Measurements from ENCODE around the gene ALDH1A2.

Gene ALDH1A2

GRCh38 chr15:57951328-57951932 is 114.1 kb downstream of the ALDH1A2 start:
- no peaks in the 10 kb centered on the region for H3F3A ChIP-seq (ENCODE audit: insufficient read depth)
- H3K4me2 ChIP-seq (ENCODE audit: low read depth, low read length, poor library complexity, severe bottlenecking), result no peak overlapping the region
- H3K79me2 ChIP-seq (ENCODE audit: insufficient read depth, low read length), result no peaks in the 10 kb centered on the region
- H3K9me2 ChIP-seq (replicated peaks; ENCODE audit: insufficient read depth, low read length), result no peaks in the 10 kb centered on the region
- no peak overlapping the region for H2AFZ ChIP-seq (ENCODE audit: low read depth, low read length, severe bottlenecking)
- H4K20me1 ChIP-seq (ENCODE audit: low read depth, low read length), result no peaks in the 10 kb centered on the region
- no peaks in the 10 kb centered on the region for H3K27me3 ChIP-seq (ENCODE audit: low read length)
- TF ChIP-seq CTCF (IDR thresholded peaks at IDR 0.05; ENCODE audit: insufficient read depth, low read length, poor library complexity, severe bottlenecking) (no peak), EZH2phosphoT487 (conservative IDR thresholded peaks at IDR 0.05; ENCODE audit: low read length) (no peak)
- H3K9me3 ChIP-seq (ENCODE audit: insufficient read depth, low read length), result no peaks in the 10 kb centered on the region
- no peak overlapping the region for H3K9ac ChIP-seq (ENCODE audit: low read length)
- H3K27ac ChIP-seq (ENCODE audit: low read depth, low read length), result no peak overlapping the region
- H3K4me3 ChIP-seq (ENCODE audit: insufficient read depth, low read length, poor library complexity, severe bottlenecking), result no peak overlapping the region
- H3K36me3 ChIP-seq (ENCODE audit: low read length), result no peaks in the 10 kb centered on the region

GRCh38 chr15:57950381-57950946 is 115.0 kb downstream of the ALDH1A2 start:
- no peaks in the 10 kb centered on the region for H3K79me2 ChIP-seq (ENCODE audit: insufficient read depth, low read length)
- H3K9me3 ChIP-seq (ENCODE audit: insufficient read depth, low read length), result no peaks in the 10 kb centered on the region
- no peak overlapping the region for H3K4me3 ChIP-seq (ENCODE audit: insufficient read depth, low read length, poor library complexity, severe bottlenecking)
- H3K27ac ChIP-seq (ENCODE audit: low read depth, low read length), result no peak overlapping the region
- H4K20me1 ChIP-seq (ENCODE audit: low read depth, low read length), result no peaks in the 10 kb centered on the region
- TF ChIP-seq CTCF (IDR thresholded peaks at IDR 0.05; ENCODE audit: insufficient read depth, low read length, poor library complexity, severe bottlenecking) (no peak), EZH2phosphoT487 (conservative IDR thresholded peaks at IDR 0.05; ENCODE audit: low read length) (no peak)
- no peak overlapping the region for H3K9ac ChIP-seq (ENCODE audit: low read length)
- H3K4me2 ChIP-seq (ENCODE audit: low read depth, low read length, poor library complexity, severe bottlenecking), result no peak overlapping the region
- H2AFZ ChIP-seq (ENCODE audit: low read depth, low read length, severe bottlenecking), result no peak overlapping the region
- no peaks in the 10 kb centered on the region for H3K9me2 ChIP-seq (replicated peaks; ENCODE audit: insufficient read depth, low read length)
- no peaks in the 10 kb centered on the region for H3K36me3 ChIP-seq (ENCODE audit: low read length)
- H3F3A ChIP-seq (ENCODE audit: insufficient read depth), result no peaks in the 10 kb centered on the region
- H3K27me3 ChIP-seq (ENCODE audit: low read length), result no peaks in the 10 kb centered on the region

- Histone ChIP-seq H3K27me3 (ENCODE audit: low read length) (no peaks in the 10 kb centered on the region), H3K9me2 (replicated peaks; ENCODE audit: insufficient read depth, low read length) (no peaks in the 10 kb centered on the region), H3F3A (ENCODE audit: insufficient read depth) (no peaks in the 10 kb centered on the region), H3K79me2 (ENCODE audit: insufficient read depth, low read length) (no peaks in the 10 kb centered on the region), H3K36me3 (ENCODE audit: low read length) (no peaks in the 10 kb centered on the region), H3K4me3 (ENCODE audit: insufficient read depth, low read length, poor library complexity, severe bottlenecking) (no peak overlapping the region), H3K9me3 (ENCODE audit: insufficient read depth, low read length) (no peaks in the 10 kb centered on the region), H4K20me1 (ENCODE audit: low read depth, low read length) (no peaks in the 10 kb centered on the region), H3K4me2 (ENCODE audit: low read depth, low read length, poor library complexity, severe bottlenecking) (no peak overlapping the region), H2AFZ (ENCODE audit: low read depth, low read length, severe bottlenecking) (no peak overlapping the region), H3K27ac (ENCODE audit: low read depth, low read length) (no peak overlapping the region), H3K9ac (ENCODE audit: low read length) (no peak overlapping the region)
- no peak for TF ChIP-seq CTCF (IDR thresholded peaks at IDR 0.05; ENCODE audit: insufficient read depth, low read length, poor library complexity, severe bottlenecking)
- no peak for TF ChIP-seq EZH2phosphoT487 (conservative IDR thresholded peaks at IDR 0.05; ENCODE audit: low read length)
Observed at GRCh38 chr15:57949374-57949943, 116.1 kb downstream of the ALDH1A2 start.

All from SU-DHL-6 (cell line).